ENCODE measurements around the gene CLEC4C.

DNA sequence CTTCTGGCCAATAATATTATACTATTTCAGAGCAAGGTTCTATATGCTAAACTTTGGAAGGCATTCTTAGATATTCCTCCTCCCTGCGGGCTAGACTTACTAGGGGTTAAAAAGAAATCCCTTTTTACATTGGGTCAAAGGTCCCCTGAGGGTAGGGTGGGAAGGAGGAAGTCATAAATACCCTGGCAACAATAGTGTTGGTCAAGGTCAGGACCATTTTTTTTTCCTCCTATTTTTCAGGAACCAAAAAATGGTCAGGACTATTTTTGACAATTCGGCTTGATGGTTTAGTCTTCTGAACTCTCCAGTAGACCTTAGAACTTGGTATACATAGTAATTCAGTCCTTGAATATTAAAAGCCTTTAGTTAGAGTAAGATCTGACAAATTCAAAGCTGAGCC, 37.5 kb upstream of the CLEC4C start:
- TF ChIP-seq EZH2 (IDR thresholded peaks at IDR 0.05; ENCODE audit: low read length, unreplicated experiment) (no peak), EZH2phosphoT487 (IDR thresholded peaks at IDR 0.05; ENCODE audit: borderline replicate concordance, low read length) (no peak)
- TF ChIP-seq, protein P1, sequence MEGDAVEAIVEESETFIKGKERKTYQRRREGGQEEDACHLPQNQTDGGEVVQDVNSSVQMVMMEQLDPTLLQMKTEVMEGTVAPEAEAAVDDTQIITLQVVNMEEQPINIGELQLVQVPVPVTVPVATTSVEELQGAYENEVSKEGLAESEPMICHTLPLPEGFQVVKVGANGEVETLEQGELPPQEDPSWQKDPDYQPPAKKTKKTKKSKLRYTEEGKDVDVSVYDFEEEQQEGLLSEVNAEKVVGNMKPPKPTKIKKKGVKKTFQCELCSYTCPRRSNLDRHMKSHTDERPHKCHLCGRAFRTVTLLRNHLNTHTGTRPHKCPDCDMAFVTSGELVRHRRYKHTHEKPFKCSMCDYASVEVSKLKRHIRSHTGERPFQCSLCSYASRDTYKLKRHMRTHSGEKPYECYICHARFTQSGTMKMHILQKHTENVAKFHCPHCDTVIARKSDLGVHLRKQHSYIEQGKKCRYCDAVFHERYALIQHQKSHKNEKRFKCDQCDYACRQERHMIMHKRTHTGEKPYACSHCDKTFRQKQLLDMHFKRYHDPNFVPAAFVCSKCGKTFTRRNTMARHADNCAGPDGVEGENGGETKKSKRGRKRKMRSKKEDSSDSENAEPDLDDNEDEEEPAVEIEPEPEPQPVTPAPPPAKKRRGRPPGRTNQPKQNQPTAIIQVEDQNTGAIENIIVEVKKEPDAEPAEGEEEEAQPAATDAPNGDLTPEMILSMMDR (conservative IDR thresholded peaks at IDR 0.05; ENCODE audit: low read depth, low read length), result no peak

All from PC-3 (cell line).